ENCODE results near the gene CREB1. TPM values are rescaled to one million over a fixed set of nuclear protein-coding genes. Genes with fewer than 3 reads are reported as not detected.

Gene CREB1
- total RNA-seq, 1 experiment from 2014 or later = 39.8 TPM

DNA sequence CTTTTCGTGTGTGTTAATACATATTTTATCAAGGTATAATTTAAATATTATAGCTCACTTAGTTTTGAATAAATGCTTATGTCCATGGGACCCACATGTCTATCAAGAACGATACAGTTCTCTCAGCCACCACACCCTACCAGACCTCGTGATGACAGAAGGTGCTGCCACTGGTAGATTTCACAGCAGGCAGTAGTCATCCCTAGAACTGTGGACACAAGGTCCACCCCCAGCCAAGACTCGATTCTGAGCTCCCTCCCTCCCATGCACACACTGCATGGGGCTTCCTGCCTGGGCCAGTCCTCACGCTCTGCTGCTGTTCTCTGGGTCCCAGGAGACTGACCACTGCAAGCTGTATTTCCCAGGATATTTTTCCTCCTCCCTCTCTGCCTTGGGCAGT lies 26.5 kb upstream of the CREB1 start:
- peak; percentile 39 for DNase-seq (ENCODE audit: low read depth)

DNA sequence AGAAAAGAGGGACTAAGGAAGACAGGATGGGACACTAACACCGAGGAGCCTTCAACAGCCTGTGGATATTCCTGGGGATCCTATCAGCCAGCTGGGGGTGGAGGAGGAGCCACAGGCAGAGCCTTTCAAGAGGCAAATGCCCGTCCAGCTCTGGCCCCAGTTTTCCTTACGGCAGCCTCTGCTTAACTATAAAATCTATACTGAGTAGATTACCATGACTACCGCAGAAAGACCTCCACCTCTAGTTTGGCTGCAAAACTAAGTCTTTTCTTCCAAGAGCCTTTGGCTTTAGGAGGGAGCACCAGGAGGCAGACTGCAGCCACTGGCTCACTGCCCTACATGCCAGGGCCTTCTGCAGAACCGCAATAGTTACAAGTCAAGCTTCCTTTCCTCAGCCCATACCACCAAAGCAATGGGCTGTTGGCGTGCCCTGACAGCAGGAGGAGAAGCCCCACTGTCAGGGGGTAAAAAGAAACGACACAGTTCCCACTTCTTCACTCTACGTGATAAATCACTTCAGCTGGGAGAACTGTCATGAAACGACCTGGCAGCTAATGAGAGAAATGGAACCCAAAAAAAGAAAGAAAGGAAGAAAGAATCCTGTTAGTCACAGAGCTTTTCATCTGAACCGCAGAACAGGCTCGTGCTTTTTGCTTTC lies 25.1 kb upstream of the CREB1 start:
- DNase-seq (ENCODE audit: low read depth) = peak; percentile 81

DNA sequence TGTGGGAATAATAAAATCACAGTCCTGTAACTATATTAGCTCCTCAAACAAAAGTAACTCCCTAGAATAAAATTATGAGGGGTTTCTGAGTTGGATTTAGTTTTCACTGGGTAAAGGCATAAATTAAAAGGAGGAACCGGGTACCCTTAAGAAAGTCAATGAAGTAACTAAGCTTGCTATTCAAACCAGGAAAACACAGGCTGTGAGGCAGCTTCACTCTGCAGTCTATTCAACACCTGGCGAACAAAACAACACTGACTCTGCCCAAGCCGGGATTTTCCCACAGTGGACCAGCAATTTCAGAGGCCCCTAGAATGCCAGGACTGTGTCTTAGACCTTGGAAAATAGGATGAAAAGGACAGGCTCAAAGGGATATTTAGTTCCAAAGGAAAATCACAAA lies 24.6 kb upstream of the CREB1 start:
- peak; percentile 24 for DNase-seq (ENCODE audit: low read depth)

DNA sequence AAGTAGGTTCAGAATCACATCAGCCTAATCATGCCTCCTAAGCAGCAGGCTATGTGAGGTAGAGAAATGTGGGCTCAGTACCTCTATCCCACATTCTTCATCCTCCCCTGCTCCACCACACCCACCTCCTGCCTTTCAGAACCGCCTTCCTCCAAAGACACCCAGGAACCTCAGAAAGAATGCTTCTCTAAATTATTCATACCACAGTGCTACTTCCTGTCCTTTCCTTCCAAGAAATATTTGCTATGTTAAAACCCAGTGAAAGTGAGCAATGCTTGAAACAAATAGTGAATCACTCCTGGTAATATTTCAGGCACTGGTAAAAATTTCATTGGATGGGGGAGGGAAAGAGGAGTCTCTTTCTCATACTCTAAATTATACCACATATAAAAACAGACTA lies 24.0 kb upstream of the CREB1 start:
- DNase-seq (ENCODE audit: low read depth) = peak; percentile 79

DNA sequence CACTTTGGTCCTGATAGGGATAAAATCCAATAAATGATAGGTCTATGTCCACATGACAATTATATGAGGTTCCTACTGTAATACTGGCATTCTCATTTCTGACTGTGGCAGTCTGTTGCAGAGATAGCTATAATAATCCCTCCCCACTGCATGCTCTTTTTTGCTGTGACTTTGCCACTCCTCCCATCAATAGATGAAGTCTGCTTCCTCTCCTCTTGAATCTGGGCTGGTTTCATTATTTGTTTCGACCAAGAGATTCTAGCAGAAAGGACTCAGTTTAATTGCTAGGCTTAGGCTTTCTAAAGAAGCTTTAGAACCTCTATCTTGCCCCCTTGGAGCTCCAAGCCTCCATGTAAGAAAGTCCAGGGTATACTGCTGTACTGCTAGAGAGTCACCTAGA lies 23.3 kb upstream of the CREB1 start:
- DNase-seq (ENCODE audit: low read depth) = no peak

DNA sequence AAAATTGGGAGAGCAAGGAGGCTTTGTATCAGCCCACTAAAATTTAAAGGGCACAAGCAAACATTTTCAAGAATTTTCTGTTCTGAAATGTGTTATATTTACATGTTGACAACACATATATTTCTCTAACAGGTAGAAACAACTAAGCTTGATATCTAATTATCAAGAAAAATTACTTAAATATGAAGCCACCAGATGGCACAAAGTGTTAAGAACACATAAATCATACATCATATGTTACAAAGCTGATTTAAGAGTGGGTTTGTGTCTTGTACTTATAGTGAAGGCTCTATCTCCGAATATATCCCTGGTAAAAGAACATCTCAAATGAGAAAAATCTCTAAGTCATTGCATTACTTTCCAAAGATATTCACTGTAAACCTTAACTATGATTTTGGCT lies 19.6 kb upstream of the CREB1 start:
- DNase-seq (ENCODE audit: low read depth) = no peak

DNA sequence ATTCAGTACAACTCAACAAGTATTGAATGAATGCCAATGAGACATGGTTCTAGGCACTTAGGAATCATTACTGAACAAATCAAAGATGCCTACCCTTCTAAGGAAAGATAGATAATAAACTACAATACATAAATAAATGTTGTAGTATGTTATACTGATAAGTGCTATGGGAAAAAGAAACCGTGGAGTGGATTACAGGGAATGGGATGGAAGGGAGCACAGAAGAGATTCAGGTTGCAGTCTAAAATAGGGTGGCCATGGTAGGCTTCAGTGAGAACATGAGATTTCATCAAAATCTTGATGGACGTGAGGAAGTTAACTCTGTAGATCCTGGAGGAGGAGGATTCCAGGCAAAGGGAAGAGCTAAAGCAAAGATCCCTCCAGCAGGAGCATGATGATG lies 17.9 kb upstream of the CREB1 start:
- DNase-seq (ENCODE audit: low read depth) = no peak

DNA sequence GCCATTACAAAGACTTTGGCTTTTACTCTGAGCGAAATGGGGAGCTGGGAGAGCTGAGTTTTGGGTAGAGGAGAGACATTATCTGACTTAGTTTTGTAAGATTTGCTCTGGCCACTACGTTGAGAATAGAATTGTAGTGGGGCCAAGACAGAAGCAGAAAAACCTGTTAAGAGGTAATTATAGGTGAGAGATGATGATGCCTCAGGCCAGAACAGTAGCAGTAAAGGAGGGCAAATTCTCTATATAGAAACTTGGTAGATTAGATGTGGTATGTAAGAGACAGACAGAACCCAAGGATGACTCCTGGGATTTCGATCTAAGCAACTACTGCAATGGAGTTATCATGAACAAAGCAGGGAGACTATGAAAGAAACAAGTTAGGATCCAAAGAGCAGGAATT lies 17.4 kb upstream of the CREB1 start:
- no peak for DNase-seq (ENCODE audit: low read depth)

DNA sequence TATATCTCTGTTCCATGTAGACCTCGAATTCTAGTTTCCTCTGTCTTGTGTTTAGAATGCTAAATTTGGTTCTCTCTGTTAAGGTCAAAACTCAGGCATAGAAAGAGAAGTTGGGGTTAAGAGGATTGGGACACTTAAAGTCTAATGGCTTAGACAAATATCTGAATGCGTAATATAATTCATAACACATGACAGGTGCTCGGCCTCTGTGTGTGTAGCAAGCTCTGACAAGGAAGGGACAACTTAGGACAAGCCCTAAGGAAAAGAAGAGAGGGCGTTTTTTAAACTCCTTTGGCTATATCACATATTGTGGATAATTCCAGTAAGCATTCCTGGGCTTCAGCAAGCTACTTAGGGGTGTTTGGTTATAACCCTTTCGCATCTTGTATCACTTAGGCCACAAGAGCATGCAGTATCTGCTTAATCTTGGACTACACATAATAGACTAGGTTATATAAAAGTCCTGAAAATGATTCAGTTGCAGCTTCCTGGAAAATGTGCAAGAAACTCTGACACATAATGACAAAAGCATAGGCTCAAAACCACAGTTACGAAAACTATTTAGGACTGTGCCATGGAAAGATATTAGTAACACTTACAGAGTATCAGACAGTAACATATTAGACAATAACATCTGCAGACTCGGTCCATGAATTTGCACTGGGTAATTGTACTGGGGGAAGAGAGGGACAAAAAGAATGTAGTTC lies 16.1 kb upstream of the CREB1 start:
- peak; percentile 94 for DNase-seq (ENCODE audit: low read depth)

DNA sequence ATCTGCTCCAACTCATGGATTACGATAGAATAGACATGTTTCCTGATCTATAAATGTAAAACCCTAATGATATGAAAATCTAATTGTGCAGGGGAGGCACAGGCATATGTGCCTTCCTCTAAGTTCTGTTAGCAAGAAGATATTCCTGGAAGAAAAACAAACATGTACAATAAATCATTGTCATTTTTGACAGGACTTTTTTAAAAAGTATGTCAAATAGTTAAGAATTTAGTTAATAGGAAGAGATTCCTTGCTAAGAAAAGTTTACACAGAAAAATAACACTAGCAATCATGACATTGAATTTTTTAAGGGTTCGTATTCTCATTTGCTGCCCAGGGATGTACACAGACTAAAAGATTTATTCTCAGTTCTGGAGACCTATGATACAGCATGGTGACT lies 15.3 kb upstream of the CREB1 start:
- no peak for DNase-seq (ENCODE audit: low read depth)

DNA sequence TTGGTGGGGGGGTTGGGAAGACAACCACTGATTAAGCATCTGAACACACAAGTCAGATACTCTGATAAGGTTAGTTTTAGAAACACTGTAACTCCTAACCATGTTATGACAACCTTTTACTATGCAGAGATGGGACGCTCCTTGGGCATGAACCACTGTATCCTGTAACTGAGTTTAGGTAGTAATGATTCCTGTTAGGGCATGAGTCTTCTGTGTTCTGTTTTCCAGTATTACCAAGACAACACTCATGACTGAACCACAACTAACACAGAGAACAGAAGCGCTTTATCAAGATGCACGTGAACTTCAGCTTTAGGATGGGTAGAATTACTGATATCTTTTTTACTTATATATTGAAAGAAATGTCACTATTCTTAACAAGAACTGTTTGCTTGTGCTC lies 14.1 kb upstream of the CREB1 start:
- DNase-seq (ENCODE audit: low read depth) = no peak

DNA sequence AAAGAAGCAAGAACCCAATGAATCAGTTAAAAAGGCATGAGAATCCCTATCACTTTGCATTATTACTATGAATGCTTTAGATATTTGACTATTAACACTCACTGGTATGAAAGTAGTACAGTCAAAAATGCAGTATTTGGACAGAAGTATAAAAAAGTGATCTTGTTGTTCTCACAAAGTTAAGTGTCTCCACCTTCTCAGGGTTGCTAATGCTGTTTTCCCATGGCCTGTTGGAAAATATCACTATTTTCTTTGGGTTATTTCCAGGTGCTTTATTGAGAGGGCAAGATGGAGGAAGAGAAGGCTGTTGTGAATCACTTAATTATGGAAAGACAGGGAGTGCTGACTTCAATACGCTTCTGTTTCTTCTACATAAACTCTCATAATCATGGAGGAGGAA lies 13.6 kb upstream of the CREB1 start:
- DNase-seq (ENCODE audit: low read depth) = no peak

DNA sequence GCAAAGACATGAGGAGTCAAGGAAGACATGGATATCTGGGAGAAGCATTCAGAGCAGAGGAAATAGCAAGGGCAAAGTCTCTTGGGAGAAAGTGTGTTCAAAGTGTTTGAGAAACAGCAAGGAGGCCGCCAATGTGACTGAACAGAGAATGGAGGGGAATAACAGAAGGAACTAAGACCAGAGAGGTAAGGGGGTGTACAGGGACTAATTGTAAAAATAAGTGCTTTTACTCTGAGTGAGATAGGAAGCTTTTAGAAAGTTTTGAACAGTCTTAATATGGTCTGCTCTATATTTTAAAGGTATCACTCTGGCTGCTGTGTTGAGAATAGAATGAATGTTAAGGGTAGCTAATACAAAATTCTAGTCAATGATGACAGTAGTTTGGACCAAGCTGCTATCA lies 6.8 kb upstream of the CREB1 start:
- no peak for DNase-seq (ENCODE audit: low read depth)

DNA sequence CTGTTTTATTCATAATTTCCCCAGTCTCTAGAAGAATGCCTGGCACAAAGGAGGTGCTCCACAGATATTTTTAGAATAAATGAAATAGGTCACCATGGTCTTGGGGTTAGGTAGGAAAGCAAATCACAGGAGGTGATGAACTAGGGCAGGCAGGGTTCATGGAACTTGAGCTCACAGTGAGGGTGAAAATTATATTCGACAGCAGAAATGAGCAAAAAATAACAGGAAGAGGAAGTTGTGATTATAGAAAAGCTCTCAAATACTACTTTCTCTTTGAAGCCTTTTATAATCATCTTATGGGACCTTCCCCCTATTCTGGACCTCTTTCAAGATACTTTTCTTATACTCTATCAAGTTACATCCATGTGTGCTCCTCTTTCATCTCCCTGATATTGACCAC lies 4.5 kb upstream of the CREB1 start:
- DNase-seq (ENCODE audit: low read depth) = no peak

DNA sequence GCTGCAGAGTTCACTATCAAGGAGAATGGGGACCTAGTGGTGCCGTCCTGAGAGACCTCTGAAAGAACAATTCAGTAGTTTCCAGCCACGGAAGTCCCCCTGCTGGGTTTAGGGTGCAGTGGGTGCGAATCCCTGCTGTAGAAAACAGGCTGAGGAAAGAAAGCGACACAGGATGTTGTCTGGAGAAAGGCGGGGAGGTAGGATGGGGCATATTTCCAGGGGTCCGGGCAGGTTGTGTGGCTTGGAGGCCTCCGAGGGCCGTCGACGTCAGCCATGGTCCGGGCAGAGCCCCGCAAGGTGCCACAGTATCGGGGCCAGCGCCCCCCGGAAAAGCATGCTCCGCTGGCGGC lies 807 bp upstream of the CREB1 start:
- peak; percentile 37 for DNase-seq (ENCODE audit: low read depth)

DNA sequence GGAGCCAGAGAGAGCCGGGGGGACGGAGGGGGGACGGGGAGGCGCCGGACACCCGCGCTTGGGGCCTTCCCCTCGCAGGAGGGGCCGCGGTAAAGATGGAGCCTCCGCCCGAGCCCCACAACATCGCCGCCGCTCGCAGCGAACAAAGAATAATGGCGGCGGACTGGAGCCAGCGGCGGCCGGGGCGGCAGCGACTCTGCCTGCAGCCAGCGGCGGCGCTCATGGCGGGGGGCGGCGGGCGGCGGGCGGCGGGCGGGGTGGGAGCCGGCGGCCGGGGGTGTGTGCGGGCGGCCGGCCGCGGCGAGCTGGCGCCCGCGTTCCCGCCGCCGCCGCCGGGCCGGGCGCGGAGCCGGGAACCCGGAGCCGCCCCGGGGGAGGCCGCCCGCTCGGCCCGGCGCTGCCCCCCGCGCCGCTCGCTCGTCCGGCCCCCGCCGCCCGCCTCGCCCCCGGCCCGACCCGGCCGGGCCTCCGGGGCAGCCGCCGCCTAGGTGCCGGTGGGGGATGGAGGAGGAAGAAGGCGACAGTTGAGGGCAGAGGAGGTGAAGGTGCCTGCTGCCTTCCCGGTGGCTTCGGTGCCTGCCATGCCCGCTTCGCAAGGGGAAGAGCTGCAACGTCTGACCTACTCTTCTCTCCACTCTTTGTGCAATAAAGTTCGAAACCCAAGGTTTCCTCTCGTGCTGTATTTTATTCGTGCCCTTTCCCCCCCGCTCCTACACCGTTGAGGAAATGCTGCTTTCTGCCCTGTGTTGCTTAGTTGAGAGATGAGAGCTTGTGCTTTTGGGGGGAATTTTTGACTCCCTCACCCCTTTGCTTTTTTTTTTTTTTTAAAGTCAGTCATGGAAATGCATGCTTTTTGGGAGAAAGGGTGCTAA lies 634 bp downstream of the CREB1 start:
- peak; percentile 46 for DNase-seq (ENCODE audit: low read depth)

DNA sequence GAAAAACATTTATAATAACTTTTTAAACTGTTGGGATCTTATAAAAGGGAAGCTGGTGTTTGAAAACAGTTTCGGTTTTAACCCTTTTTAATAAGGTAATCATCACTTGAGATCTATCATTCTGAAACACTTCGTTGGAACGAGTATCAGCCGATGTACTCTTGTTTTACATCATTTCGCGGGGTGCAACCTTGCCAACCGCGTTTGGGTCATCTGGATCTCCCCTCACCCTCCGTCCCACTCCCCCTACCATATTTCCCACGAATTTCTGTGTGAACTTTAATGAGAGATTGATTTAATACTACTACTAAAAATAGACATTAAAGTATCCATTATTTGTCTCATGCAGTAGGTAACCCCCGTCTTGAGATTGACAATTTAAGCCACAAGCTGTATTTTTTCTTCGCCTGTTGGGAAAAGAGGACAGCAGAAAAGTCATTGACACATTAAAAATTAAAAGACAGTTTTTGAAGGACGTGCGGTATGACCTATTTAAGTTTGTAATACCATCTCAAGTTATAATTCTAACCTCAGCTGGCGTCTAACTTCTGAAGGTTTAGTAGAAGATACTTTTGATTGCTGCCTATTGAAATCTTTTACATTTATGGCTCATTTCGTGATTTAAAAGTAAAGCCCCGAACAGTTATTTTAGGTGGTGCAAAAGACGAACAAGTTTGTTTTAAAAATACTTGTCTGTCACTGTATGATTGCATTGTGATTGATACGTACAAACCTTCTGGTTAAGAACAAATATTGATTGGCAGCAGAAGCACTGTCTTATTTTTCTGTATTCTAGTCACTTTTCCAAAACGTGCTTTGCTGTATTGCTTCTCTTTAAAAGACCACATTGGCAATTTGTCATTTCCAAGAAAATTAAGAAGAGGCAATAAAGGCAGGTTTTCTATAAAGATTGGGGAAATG lies 1.5 kb downstream of the CREB1 start:
- no peak for DNase-seq (ENCODE audit: low read depth)

DNA sequence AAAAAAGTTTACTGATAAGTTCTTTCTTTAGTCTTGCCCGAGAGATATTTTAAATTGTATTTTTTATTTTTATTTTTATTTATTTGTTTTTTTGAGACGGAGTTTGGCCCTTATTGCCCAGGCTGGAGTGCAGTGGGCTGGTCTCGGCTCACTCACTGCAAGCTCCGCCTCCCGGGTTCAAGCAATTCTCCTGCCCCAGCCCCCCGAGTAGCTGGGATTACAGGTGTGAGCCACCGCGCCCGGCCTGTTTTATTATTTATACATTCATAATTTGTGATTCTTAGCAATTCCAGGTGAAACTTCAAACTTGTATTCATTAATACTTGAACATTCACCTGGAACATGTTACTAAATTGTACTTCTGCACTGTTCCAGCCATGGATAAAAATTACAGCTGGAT lies 2.9 kb downstream of the CREB1 start:
- no peak for DNase-seq (ENCODE audit: low read depth)

DNA sequence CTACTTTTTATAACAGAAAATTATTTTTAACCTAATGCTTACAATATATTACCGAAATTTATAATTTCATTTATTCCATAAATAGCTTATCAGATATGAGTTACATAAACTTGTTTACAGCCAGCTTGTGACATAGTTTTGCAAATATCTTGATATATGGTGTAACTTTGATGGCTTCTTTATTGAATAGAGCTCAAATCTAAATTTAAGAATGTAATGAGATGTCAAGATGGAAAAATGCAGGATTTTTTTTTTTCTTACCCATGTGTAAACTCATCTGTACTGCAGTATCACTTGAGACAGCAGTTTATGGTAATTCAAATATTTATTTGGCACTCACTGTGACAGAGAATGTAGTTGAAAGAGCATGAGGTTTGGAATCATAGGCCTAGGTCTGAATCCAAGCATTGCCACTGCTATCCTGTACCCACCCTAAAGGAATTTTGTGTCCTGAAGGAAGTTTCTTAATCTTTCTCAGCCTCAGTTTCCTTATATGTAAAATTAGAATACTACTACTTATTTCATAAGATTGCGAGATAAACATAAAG lies 3.8 kb downstream of the CREB1 start:
- DNase-seq (ENCODE audit: low read depth) = no peak

DNA sequence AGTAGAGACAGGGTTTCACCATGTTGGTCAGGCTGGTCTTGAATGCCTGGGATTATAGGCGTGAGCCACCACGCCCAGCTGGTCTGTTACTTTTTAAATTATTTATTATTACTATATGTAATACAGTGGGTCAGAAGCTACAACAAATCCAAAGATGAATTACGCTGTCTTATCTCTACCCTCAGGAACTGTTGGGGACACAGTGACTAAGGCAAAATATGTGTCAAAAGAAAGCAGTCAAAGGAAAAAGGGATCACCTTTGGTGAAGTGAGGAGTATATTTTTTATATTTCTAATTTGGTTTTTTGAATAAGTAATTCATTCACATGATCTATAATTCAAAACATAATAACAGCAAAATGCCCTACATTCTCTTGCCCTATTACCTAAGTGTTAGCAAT lies 4.7 kb downstream of the CREB1 start:
- DNase-seq (ENCODE audit: low read depth) = no peak

DNA sequence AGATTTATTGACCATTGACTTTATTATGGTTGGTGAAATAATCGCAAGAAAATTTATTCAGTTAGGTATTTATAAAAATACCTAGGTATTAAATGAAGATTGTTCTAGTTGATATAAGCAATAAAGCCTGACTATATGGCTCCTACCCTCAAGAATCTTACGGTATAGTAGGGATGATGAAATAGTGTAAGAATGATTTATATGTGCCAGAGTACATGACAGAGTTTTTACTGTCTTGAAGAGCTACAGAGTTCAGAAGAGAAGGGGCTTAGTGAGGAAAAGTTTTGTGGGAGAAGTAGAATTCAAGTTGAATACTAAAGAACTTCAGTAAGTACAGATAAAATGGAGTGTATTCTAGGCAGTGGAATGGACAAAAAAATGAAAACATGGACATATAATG lies 9.7 kb downstream of the CREB1 start:
- no peak for DNase-seq (ENCODE audit: low read depth)

DNA sequence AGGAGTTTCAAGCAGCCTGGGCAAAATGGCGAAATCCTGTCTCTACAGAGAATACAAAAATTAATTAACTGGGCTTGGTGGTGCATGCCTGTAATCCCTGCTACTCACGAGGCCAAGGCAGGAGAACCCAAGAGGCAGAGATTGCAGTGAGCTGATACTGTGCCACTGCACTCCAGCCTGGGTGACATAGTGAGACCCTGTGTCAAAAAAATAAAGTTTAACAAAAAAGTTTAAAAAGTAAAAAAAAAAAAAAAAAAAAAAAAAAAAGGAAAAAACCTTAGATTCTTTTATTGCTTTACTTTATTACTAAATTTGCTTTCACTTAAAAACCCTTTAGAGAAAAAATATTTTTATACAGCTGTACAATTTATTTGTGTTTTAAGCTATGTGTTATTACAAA lies 10.7 kb downstream of the CREB1 start:
- DNase-seq (ENCODE audit: low read depth) = no peak
